Astrocyte of the cerebellum (primary cell): Measurements from ENCODE around the gene SRRT.
"Not testable (repeated sequence)": the region's sequence is repeated elsewhere in the genome, so short reads cannot be mapped to it uniquely, and the experiment has no call there.

Source experiments
- DNase-seq: peaks from one replicate; pipeline ENCODE4 v3.0.0-alpha.2; 2011; ENCODE audit warnings: low read depth
- H3K4me3 ChIP-seq: 2 replicates; pipeline ENCODE4 v1.5.1; 2011; ENCODE audit warnings: mild to moderate bottlenecking, low read depth, low read length, moderate library complexity
- in situ Hi-C: cut with HindIII; loops from 2 replicates; pipeline ENCODE4 v1.10.0; 2017; ENCODE audit warnings: low sequenced_read_pairs
- TF ChIP-seq, protein P1 (sequence below): IDR thresholded peaks from 2 replicates; pipeline ENCODE4 v1.5.1; 2012; ENCODE audit warnings: low read length, low read depth, moderate library complexity, mild to moderate bottlenecking; ENCODE audit errors: missing control alignments

Gene SRRT

DNA sequence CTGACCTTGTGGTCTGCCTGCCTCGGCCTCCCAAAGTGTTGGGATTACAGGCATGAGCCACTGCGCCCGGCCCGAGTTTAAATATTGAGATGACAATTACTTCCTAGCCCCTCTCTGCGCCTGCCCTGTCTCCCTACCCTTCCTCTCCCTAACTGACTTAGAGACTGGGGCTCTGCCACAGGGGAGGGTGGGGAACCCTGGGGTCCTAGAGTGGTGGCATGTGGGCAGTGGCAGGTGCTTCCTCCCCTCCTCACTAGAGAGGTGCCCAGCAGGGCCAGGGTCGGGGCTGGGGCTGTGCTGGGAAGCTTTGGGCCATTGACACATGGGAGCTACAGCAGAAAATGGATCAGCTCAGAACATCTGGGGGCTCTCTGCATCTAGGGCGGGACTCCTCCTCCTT lies 27.7 kb downstream of the SRRT start:
- TF ChIP-seq, protein P1, sequence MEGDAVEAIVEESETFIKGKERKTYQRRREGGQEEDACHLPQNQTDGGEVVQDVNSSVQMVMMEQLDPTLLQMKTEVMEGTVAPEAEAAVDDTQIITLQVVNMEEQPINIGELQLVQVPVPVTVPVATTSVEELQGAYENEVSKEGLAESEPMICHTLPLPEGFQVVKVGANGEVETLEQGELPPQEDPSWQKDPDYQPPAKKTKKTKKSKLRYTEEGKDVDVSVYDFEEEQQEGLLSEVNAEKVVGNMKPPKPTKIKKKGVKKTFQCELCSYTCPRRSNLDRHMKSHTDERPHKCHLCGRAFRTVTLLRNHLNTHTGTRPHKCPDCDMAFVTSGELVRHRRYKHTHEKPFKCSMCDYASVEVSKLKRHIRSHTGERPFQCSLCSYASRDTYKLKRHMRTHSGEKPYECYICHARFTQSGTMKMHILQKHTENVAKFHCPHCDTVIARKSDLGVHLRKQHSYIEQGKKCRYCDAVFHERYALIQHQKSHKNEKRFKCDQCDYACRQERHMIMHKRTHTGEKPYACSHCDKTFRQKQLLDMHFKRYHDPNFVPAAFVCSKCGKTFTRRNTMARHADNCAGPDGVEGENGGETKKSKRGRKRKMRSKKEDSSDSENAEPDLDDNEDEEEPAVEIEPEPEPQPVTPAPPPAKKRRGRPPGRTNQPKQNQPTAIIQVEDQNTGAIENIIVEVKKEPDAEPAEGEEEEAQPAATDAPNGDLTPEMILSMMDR: no peak
- no peak for DNase-seq
- H3K4me3 ChIP-seq: no peak overlapping the region
- in situ Hi-C loops: no loop called here

DNA sequence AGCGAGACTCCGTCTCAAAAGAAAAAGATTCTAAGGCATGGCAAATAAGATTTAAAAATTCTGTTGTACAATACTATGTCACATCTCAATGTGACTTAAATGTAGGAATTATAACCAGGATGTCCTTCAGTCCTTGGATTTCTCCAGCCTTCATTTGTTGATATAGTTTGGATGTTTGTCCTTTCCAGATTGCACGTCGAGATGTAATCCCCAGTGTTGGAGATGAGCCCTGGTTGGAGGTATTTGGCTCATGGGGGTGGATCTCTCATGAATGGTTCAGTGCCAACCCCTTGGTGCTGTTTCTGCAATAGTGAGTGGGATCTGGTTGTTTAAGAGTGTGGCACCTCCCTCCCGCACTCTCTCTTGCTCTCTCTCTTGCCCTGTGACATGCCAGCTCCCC lies 33.6 kb downstream of the SRRT start:
- DNase-seq: no peak
- H3K4me3 ChIP-seq: no peak overlapping the region
- TF ChIP-seq, protein P1: no peak
- in situ Hi-C loops: no loop called here

DNA sequence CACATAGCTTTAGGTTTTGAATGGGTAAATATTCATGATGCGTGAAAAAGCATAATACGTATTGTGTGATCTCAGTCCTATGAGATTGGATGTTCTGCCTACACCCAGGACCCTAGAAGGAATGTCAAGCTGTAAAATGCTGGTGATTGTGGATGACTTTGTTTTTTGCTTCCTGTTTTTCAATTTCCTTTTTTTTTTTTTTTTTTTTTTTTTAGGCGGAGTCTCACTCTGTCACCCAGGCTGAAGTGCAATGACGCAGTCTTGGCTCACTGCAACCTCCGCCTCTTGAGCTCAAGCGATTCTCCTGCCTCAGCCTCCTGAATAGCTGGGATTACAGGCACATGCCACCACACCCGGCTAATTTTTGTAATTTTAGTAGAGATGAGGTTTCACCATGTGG lies 35.5 kb downstream of the SRRT start:
- DNase-seq, in situ Hi-C loops, H3K4me3 ChIP-seq: not testable (repeated sequence)

DNA sequence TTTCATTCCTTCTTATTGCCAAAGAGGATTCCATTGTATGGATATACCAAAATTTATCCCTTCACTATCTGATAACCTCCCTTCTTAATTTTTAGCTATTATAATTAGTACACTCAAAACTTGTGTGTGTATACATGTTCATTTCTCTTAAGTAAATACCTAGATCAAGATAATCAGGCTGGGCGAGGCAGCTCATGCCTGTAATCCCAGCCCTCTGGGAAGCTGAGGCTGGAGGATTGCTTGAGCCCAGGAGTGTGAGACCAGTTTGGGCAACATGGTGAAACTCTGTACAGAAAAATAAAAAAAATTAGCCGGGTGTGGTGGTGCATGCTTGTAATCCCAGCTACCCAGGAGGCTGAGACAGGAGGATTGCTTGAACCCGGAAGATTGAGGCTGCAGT lies 36.6 kb downstream of the SRRT start:
- TF ChIP-seq, protein P1: no peak
- in situ Hi-C loops: no loop called here
- H3K4me3 ChIP-seq: no peak overlapping the region
- DNase-seq: no peak

DNA sequence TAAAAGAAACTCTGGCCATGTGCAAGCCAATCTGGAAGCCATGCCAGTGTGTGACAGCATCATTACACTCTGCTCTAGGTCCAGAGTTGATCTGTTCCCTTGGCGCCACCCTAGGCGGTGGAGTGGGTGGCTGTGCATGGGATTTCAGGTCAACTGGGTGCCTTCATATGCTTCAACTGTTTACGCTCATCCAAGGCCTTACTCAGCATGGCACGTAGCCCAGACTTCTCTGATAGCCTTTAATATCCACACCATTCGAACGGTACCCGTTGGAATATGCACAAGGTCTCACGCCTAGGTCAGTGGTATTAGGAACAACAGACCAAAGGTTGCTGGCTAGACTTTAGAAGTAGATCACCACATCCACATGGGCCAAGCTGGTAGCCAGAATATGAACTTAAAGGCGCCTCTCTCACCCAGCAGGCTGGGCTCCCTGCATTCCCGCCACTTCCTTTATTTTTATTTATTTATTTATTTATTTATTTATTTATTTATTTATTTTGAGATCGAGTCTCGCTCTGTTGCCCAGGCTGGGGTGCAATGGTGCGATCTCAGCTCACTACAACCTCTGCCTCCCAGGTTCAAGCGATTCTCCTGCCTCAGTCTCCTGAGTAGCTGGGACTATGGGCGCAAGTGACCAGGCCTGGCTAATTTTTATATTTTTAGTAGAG lies 39.4 kb downstream of the SRRT start:
- no peak for DNase-seq
- in situ Hi-C loops: no loop called here
- TF ChIP-seq, protein P1: no peak
- H3K4me3 ChIP-seq: no peak overlapping the region

DNA sequence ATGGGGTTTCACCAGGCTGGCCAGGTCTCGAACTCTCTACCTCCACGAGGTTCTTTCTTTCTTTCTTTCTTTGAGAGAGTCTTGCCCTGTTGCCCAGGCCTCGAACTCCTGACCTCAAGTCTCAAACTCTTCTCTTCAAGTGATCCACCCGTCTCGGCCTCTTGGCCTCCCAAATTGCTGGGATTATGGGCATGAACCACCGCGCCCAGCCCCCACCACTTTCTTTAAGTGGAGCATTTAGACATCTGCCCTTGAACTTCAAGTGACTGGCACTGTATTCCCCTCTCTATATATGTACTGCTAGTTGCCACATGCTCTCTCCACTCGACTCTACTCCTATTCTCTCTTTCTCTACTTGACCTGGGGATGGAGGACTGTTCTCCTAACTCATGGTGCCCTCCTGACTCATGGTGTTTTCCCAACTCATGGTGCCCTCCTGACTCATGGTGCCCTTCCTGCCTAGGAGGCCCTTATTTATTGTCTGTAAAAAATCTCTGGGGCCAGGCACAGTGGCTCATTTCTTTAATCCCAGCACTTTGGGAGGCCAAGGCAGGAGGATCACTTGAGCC lies 40.1 kb downstream of the SRRT start:
- in situ Hi-C loops: no loop called here
- no peak overlapping the region for H3K4me3 ChIP-seq
- DNase-seq: no peak
- TF ChIP-seq, protein P1: no peak

DNA sequence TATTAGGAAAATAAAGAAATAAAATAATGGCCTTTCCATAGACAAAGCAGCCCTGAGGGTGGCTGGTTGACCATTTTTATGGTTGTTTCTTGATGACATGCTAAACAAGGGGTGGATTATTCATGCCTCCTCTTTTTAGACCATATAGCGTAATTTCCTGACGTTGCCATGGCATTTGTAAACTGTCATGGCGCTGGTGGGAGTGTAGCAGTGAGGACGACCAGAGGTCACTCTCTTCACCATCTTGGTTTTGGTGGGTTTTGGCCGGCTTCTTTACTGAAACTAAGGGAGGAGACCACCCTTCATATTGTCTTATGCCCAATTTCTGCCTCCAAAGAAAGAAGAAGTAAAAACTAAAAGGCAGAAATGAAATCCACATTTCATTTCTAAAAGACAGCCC lies 44.4 kb downstream of the SRRT start:
- DNase-seq, in situ Hi-C loops: not testable (repeated sequence)

DNA sequence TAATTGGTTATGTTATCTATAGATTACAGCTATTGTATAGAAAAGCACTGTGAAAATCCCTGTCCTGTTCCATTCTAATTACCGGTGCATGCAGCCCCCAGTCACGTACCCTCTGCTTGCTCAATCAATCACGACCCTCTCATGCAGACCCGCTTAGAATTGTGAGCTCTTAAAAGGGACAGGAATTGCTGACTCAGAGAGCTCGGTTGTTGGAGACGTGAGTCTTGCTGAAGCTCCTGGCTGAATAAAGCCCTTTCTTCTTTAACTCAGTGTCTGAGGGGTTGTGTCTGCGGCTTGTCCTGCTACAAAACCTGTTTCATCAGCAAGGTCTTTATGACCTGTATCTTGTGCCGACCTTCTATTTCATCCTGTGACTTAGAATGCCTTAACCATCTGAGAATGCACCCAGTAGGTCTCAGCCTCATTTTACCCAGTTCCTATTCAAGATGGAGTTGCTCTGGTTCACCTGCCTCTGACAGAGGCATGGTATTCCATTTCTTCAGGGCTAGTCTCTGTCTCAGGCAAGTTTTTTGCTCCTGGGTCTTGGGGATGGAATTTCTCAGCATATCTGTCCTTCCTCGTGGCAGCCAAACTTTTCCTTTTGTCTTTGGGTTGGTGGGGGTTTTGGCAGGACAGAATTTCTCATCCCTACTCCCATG lies 45.0 kb downstream of the SRRT start:
- in situ Hi-C loops, DNase-seq, H3K4me3 ChIP-seq: not testable (repeated sequence)

More for the DNA sequence above, 44.4 kb downstream of the SRRT start:
- H3K4me3 ChIP-seq: not testable (repeated sequence)
